Motor neuron (in vitro differentiated cells): ENCODE results near the gene SPO11. TPM values are rescaled to one million over a fixed set of nuclear protein-coding genes. Genes with fewer than 3 reads are reported as not detected.
A peak's percentile ranks its signal among the peaks of the same experiment; 100 is the strongest.

Experiments used
- ATAC-seq, 8 experiments: fragments of 200-7000 bp; cut with Tn5 transposase; replicated peaks in 6 of 8; 2 replicates each; pipeline ENCODE4 v1.8.0; 2021; ENCODE audit warnings: mild to moderate bottlenecking in 8 of 8, moderate library complexity in 8 of 8
- H3K27ac ChIP-seq, 2 donors: fragments of 250-450 bp; sonication (Bioruptor Pico); 2 replicates each; pipeline ENCODE4 v1.9.0; 2021; ENCODE audit warnings: antibody characterized with exemption in 2 of 2, mild to moderate bottlenecking in 2 of 2, moderate library complexity in 1 of 2
- H3K4me1 ChIP-seq, 2 donors: fragments of 250-450 bp; sonication (Bioruptor Pico); replicated peaks in 1 of 2; 2 replicates each; pipeline ENCODE4 v1.6.1; 2021; ENCODE audit warnings: antibody characterized with exemption in 2 of 2, mild to moderate bottlenecking in 2 of 2, moderate library complexity in 1 of 2
- H3K4me3 ChIP-seq, 5 donors: fragments of 250-450 bp; sonication (Bioruptor Pico); 2 replicates each; pipeline ENCODE4 v1.9.0; 2021; ENCODE audit warnings: antibody characterized with exemption in 5 of 5, mild to moderate bottlenecking in 5 of 5, moderate library complexity in 4 of 5
- WGBS, 10 experiments: fragments of 450-650 bp; shearing (Covaris generic); methylation state at CpG; one replicate each; pipeline ENCODE4 v1.0.0; 2022; 5-methylcytosine and 5-hydroxymethylcytosine counted together
- in situ Hi-C, 9 experiments: fragments of 400-800 bp; cut with MboI; loops; one replicate each; pipeline ENCODE4 v1.15.0; 2021; ENCODE audit warnings: low sequenced_read_pairs in 9 of 9, low pct_unique_long_range_greater_than_20kb in 2 of 9; ENCODE audit not compliant: unreplicated experiment in 9 of 9
- total RNA-seq, 8 experiments: library from RNA; unstranded; fragments of 300-600 nt; gene quantifications; 2 replicates each; pipeline versions ENCODE4 v1.2.3 to v1.2.4, GENCODE V29; 2022

SPO11 gene, protein sequence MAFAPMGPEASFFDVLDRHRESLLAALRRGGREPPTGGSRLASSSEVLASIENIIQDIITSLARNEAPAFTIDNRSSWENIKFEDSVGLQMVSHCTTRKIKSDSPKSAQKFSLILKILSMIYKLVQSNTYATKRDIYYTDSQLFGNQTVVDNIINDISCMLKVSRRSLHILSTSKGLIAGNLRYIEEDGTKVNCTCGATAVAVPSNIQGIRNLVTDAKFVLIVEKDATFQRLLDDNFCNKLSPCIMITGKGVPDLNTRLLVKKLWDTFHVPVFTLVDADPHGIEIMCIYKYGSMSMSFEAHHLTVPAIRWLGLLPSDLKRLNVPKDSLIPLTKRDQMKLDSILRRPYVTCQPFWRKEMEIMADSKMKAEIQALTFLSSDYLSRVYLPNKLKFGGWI
- total RNA-seq = not detected

DNA sequence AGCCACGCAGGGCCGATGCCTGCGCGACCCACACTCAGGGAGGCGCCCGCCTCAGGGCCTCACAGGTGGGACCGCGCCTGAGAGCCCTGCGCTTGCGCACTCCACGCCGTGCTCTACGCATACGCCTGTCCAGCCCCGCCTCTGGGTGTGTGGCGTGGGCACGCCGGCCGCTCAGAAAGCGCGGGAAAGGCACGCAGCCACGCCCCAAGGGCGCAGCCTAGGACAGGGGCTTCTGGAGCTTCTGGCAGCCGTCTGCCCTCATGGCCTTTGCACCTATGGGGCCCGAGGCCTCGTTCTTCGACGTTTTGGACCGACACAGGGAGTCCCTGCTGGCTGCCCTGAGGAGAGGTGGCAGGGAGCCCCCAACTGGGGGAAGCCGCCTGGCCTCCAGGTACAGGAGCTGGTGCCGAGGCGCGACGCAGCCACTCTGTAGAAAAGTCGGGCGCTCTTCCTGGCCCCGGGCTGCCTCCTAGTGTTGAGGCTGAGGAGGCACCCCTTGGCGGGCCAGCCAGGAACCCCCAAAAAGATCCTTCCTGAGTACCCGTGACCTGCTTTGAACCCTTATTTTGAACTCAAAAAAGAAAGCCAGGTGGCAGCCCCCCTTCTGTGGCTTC is at the start of gene SPO11:
TSS of gene SPO11 (plus strand) at position 196 of the 614 bp plus-strand sequence. CDS start at position 261, 65 bp downstream.
- in situ Hi-C loops = loop anchor here in 5 of 9 experiments (10.0 to 25.0 kb wide), 3 partner anchors 242 to 767 kb away; no protein-coding TSS in a partner anchor
- no peak within 1 kb of the TSS for H3K4me3 ChIP-seq
- peaks cover 0 to 5% of the 10 kb centered on the region in 2 donors for H3K4me1 ChIP-seq
- WGBS, 10 experiments = 0 to 100% (median 82%) methylated on average over 1 to 18 of the region's 40 CpGs; no CpG with 5 or more reads in 5 of the 10 experiments
- ATAC-seq = peak in 1 of 8 experiments; percentile 12
- no peak within 1 kb of the TSS for H3K27ac ChIP-seq

DNA sequence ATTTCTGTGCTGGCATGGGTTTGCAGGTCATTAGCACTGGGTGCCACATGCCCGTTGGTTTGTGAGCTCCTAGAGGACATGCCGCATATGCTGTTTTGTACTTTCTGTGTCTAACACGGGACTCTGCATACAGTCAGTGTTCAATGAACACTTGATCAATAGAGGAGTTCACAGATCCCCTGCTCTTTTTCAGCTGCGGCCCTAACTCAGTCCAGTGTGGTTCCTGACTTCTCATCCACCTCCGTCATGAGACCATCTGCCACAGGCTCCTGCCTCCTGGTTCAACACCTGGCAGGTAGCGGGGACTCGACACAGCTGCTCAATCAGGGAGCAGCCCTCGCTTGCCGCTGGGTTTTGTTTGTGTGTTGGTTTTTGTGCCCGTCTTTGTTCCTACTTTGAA is 49.4 kb upstream of the SPO11 start:
- no peak for ATAC-seq
- H3K27ac ChIP-seq = no peak overlapping the region
- WGBS, 10 experiments = 57 to 100% (median 72%) methylated on average over 1 to 8 of the region's 10 CpGs; no CpG with 5 or more reads in 1 of the 10 experiments
- no peak overlapping the region for H3K4me3 ChIP-seq
- in situ Hi-C loops = no loop called here
- peaks cover 30 to 43% of the 10 kb centered on the region in 2 donors for H3K4me1 ChIP-seq

DNA sequence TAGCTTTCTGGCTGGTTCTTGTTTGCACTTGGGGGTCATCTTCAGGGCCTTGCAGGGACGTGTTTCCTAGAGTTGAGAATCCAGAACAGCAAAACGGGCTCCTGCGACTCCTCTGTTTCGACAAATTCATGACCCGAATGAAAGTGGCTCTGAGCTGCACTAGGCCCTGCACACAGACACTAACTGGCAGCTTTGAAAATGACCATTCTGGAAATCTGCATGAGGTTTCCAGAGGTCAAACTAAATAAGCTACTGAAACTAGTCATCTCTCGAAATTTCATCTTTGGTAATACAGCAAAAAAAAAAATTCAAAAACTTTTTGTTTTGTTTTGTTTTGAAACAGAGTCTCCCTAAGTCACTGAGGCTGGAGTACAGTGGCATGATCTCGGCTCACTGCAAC is 47.7 kb upstream of the SPO11 start:
- H3K27ac ChIP-seq = peak overlapping the region in 1 of 2 donors; percentile 31
- in situ Hi-C loops = no loop called here
- H3K4me1 ChIP-seq = peaks cover 31 to 45% of the 10 kb centered on the region in 2 donors
- no peak overlapping the region for H3K4me3 ChIP-seq
- no peak for ATAC-seq
- WGBS, 10 experiments = 32 to 93% (median 71%) methylated on average over 2 to 6 of the region's 7 CpGs; no CpG with 5 or more reads in 1 of the 10 experiments

DNA sequence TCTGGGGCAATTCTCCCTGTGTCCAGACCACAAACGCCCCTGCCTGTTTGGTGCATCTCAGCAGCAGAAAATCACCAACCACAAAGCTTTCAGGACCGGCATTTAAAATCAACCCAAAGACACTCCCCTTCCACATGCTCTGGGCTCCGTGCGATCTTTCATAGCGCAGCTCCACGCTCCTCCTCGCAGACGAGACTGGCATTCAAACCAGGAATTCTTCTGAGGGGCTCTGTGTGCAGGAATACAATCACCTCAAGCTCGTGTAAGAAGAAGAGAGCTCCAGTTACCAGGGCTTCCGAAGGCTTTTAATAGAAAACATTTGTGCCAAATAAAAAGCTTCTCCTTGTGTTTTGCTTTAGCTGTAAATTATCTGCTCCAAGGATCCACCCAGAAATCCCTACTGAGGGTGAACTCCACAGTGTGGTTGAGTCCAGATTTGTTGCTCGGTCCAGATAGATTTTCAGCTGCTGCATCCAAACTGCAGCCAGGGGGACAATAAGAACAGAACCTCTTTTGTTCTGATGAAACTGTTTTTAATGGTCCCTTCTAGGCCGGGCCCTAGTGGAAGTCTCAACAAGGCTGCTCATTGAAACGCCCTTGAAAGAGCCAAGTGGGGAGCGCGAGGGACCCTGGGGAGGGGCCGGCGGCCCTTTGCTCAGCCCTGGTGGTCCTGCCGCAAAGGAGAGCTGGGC is 46.8 kb upstream of the SPO11 start:
- in situ Hi-C loops = no loop called here
- H3K4me1 ChIP-seq = peaks cover 40 to 54% of the 10 kb centered on the region in 2 donors
- peak overlapping the region in 1 of 2 donors; percentile 61 for H3K27ac ChIP-seq
- WGBS, 10 experiments = 0 to 55% (median 5%) methylated on average over 1 to 11 of the region's 18 CpGs; no CpG with 5 or more reads in 2 of the 10 experiments
- H3K4me3 ChIP-seq = no peak overlapping the region
- ATAC-seq = peak; percentile 18 to 90 (median 85)

DNA sequence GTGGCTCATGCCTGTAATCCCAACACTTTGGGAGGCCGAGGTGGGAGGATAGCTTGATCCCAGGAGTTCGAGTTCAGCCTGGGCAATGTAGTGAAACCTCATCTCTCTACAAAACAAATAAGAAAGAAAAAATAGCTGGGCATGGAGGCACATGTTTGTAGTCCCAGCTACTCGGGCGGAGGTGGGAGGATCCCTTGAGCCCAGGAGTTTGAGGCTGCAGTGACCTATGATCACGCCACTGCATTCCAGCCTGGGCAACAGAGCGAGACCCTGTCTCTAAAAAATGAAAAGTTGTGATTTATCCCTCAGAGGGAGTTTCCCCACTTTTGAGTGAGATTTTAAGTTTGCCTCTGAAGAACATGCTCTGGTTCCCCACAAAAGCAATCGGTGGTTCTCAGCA is 45.7 kb upstream of the SPO11 start:
- H3K4me1 ChIP-seq = peaks cover 44 to 65% of the 10 kb centered on the region in 2 donors
- H3K4me3 ChIP-seq = no peak overlapping the region
- 37 to 100% (median 73%) methylated on average over 1 to 6 of the region's 7 CpGs; no CpG with 5 or more reads in 3 of the 10 experiments for WGBS, 10 experiments
- no peak overlapping the region for H3K27ac ChIP-seq
- ATAC-seq = no peak
- in situ Hi-C loops = no loop called here

DNA sequence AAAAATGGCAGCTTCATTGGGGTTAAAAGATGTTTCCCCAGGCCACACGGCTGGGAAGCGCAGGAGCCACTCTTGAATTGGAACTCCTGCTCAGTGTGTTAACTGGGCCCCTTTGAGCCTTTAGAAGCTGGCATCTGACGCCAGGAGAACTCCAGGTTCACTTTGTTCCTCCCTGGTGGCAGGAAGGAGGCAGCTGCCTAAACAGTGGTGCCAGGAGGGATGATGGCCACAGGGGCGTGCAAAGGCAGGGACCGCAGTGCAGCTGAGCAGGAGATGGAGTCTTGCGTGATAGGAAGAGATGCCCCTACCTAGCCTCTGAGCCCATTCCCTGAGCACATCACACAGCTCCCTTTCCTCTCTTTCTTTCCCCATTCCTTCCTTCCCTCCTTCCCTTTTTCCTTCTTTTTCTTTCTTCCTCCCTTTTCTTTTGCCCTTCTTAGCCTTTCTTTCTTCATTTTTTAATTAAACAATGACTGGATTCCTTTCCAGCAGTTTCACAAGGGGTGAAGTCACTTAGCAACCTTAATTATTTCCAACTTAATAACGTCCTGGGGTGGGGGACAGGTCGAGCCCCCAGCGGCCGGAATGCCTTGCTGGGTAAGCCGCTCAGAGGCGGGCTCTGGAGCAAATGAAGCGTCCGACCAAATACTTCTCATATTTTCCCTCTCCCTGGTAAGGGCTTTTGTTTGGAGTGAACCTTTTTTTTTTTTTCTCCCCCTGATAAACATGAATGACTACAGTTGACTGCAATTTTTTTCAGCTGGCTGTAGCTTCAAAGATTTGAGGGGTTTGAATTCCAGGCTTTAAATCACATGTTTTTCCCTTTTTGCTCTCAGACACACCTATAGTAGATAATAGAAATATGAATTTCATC is 42.4 kb upstream of the SPO11 start:
- Histone ChIP-seq H3K4me3 (no peak overlapping the region), H3K27ac (no peak overlapping the region), H3K4me1 (peaks cover 41 to 58% of the 10 kb centered on the region in 2 donors)
- 7 to 50% (median 34%) methylated on average over 5 to 10 of the region's 14 CpGs; no CpG with 5 or more reads in 1 of the 10 experiments for WGBS, 10 experiments
- ATAC-seq = peak in 5 of 8 experiments; percentile 33 to 51 (median 42)
- in situ Hi-C loops = no loop called here

DNA sequence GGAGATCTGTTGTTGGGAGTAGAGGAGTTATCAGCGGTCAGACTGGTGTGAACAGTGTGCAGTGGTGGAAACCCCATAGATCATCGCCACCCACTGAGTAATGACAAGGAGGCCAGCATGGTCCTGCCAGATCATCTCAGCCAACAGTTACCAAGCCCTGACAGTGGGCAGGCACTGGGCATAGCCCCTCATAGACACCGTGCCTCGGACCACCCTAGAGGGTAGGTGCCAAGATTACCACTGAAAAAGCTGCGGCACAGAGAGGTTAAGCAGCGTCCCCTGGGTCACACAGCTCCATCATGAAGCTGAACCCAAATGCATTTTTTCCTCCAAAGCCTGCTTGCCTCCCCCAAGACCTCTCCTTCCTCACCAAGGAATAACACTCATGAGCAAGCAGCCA is 41.7 kb upstream of the SPO11 start:
- peak in 1 of 8 experiments; percentile 9 for ATAC-seq
- Histone ChIP-seq H3K4me3 (no peak overlapping the region), H3K4me1 (peaks cover 36 to 51% of the 10 kb centered on the region in 2 donors), H3K27ac (no peak overlapping the region)
- WGBS, 10 experiments = 0 to 95% (median 54%) methylated on average over 1 to 5 of the region's 6 CpGs; no CpG with 5 or more reads in 4 of the 10 experiments
- in situ Hi-C loops = no loop called here

DNA sequence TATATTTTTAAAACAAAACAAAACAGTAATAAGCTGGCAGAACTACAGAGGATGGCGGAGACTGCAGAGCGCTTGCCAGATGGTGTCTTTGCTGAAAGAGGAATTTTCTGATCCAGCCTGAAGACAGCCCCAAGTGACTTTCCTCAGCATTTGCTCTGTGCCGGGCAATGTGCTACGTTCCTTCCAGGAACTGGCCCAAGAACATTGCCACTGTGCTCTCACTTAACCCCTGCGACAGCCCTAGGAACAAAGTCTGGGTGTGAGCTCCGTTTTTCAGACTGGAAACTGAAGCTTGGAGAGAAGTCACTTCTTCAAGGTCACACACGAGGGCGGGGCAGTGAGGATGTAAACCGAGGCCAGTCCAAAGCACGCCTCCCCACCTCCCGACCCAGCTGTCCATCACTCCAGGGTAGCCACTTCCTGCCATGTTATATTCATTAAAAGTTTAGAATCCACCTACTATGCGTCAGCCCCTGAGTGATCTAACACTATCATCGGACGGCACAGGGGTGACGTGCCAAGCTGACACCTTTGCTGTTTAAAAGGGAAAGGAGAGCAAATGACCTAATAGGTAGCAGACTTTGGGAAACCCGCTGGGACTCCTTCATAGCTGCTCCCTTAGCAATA is 40.8 kb upstream of the SPO11 start:
- peak in 2 of 8 experiments; percentile 39 to 65 for ATAC-seq
- WGBS, 10 experiments = 0 to 65% (median 26%) methylated on average over 1 to 9 of the region's 16 CpGs; no CpG with 5 or more reads in 4 of the 10 experiments
- Histone ChIP-seq H3K27ac (no peak overlapping the region), H3K4me1 (peaks cover 28 to 42% of the 10 kb centered on the region in 2 donors), H3K4me3 (no peak overlapping the region)
- in situ Hi-C loops = no loop called here

DNA sequence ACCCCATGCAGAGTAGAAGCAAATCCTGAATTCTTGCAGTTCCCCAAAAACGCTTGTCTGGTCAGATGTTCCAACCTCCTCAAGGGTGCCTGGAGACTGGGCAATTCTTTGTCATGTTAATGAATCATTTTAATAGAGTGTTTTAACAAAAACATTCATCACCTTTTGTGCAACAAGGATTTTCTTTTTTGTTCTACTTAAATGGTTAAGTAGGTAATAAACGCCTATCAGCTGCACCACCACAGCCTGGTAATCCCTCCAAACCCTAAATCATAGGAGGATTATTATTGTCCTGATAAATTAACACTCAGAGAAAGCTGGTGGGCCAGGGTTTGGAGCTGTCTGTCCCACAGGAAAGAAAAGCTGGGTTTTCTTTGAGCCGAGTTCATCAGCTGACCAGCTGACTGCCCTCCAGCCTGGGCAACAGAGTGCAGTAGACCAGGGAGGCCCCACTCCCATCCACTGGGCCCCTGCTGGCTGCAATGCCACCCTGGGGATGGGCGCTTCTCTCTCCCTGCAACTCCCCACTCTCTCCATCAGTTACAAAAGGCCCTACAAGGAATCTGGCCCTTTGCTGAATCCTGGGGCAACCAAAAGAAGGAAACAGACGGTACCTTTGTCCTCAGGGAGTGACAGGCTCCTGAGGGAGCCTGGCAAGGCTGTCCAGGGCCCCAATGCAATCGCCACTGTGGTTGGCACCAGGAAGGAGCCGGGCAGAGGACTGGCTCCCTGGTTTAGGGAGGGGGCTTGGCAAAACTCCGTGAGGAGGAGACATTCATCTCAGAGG is 40.0 kb upstream of the SPO11 start:
- peak in 5 of 8 experiments; percentile 73 to 79 (median 75) for ATAC-seq
- in situ Hi-C loops = no loop called here
- WGBS, 10 experiments = 0 to 55% (median 17%) methylated on average over 1 to 5 of the region's 8 CpGs; no CpG with 5 or more reads in 2 of the 10 experiments
- peaks cover 28 to 36% of the 10 kb centered on the region in 2 donors for H3K4me1 ChIP-seq
- H3K27ac ChIP-seq = no peak overlapping the region
- no peak overlapping the region for H3K4me3 ChIP-seq

DNA sequence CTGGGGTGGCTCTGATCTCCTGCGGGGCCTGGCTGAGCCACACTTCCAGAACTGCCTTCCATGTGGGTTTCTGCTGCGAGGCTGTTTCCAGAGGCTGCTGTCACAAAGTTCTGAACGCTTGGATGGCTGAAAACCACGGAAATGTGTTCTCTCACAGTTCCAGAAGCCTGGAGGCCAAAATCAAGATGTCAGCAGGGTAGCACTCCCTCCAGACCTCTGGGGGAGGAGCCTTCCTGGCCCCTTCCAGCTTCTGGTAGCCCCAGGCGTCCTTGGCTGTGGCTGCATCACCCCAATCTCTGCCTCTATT is 39.5 kb upstream of the SPO11 start:
- Histone ChIP-seq H3K4me1 (peaks cover 28 to 36% of the 10 kb centered on the region in 2 donors), H3K27ac (no peak overlapping the region), H3K4me3 (no peak overlapping the region)
- no peak for ATAC-seq
- in situ Hi-C loops = no loop called here
- WGBS, 10 experiments = 26 to 80% (median 40%) methylated on average over 1 to 3 of the region's 5 CpGs; no CpG with 5 or more reads in 5 of the 10 experiments

DNA sequence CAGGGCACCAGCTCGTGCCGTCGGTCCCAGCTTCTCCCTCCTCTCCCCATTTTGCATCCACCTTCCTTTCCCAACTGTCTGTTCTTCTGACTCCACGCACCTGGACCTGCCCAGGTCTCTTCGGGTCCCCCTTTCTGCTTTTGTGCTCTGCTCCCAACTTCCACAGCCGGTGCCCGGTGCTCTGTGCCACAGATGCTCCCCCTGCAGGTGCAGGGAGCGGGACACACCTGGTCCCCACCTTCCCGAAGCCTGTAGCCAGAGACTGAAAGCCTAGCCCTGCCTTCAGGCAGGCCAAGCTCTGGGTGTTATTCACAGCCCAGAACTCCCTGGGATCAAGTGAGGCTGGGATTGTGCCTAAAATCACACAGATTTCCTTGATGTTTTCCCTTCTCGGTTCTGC is 38.6 kb upstream of the SPO11 start:
- Histone ChIP-seq H3K4me1 (peaks cover 28 to 36% of the 10 kb centered on the region in 2 donors), H3K27ac (no peak overlapping the region), H3K4me3 (no peak overlapping the region)
- WGBS, 10 experiments = 0 to 100% (median 81%) methylated on average over 1 to 4 of the region's 10 CpGs; no CpG with 5 or more reads in 2 of the 10 experiments
- ATAC-seq = no peak
- in situ Hi-C loops = no loop called here
